HG02588 (cell line): ENCODE measurements around the gene ATPAF1.
"Not testable (repeated sequence)": the region's sequence is repeated elsewhere in the genome, so short reads cannot be mapped to it uniquely, and the experiment has no call there.

Source experiments
- ATAC-seq: cut with Tn5 transposase; IDR thresholded peaks from one replicate; pipeline ENCODE4 v1.9.1; 2021; ENCODE audit warnings: mild to moderate bottlenecking, moderate library complexity; ENCODE audit not compliant: unreplicated experiment

The ATPAF1 gene

GRCh38 chr1:46667782-46668760 lies at the start of gene ATPAF1:
TSS of gene ATPAF1 (minus strand) at chr1:46668364. CDS start at chr1:46668322, 42 bp downstream.
- ATAC-seq: peak; percentile 79

DNA sequence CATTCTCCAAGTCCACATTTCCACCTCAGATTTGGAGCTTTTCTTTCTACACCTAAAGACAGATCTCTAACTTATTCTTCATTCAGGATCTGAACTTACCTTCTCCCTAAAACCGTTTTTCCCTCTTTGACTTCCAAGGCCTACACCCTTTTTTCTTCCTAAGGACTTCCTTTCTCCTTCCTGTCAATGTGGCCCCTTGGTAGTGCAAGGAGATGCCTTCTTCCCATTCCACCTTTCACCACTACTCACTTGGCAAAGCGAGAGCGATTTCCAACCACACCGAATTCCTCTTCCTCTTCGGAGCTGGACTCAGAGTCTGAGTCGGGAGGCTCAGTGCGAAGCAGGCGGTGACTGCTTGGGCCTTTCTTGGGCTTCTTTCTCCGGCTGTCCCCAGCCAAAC lies 49.5 kb upstream of the ATPAF1 start:
- ATAC-seq: no peak

DNA sequence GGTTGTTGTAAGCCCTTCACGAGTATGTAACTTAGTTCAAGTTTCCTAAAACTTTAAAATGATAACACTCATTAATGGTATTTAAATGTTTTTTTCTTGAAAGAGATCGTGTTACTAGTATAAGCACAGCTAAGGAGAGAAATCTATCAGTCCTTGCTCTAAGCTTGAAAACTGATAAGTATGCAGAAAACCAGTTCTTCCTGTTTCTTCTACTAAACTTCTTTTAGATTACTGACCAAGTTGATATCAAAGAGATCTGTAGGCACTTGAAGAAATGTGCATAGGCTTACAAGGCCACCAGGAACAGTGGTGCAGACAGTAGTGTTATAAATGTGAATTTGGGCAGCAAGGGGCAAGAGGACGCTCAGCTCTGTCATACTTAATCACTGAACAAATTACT lies 46.8 kb upstream of the ATPAF1 start:
- ATAC-seq: no peak

DNA sequence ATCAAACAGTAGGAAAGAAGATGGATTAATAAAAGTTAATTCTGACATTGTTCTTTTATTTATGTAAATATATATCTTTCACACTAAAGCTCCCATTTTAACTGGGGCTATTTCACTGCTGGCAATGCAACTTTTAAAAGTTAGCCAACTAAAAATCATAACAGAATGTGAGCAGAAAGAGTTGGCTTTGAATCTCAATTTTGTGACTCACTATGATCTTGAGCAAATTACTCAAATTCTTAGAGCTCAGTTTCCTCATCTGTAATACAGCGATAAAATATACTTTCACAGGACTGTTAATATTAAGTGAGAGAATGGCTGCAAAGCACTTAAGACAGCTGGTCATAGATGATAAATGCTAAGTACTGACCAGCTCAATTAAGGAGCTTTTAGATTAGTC lies 40.0 kb upstream of the ATPAF1 start:
- ATAC-seq: no peak

GRCh38 chr1:46705408-46705807 lies 37.2 kb upstream of the ATPAF1 start:
- ATAC-seq: no peak

DNA sequence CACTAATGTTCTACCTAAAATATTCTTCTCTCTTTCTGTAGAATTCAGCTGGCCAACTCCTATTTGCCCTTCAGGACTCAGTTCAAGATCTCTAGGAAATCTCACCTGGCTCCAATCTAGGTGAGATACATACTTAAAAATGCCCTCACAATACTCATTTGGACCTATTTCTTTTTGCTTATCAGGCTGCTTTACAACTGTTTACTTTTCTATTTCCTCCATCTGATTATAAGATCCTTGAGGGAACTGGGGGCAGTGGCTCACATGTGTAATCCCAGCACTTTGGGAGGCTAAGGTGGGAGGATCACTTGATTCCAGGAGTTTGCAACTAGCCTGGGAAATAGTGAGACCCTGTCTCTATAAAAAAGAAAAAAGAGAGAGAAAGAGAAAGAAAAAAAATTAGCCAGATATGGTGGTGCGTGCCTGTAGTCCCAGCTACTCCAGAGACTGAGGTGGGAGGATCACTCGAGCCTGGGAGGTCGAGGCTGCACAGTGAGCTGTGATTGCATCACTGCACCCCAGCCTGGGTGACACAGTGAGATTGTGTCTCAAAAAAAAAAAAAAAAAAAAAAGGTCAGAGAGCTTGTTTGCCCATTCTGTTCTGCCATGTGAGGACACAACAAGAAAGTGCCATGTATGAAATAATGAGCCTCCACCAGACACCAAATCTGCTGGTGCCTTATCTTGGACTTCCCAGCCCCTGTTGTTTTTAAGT lies 35.9 kb upstream of the ATPAF1 start:
- no peak for ATAC-seq

GRCh38 chr1:46699666-46700065 lies 31.5 kb upstream of the ATPAF1 start:
- no peak for ATAC-seq

DNA sequence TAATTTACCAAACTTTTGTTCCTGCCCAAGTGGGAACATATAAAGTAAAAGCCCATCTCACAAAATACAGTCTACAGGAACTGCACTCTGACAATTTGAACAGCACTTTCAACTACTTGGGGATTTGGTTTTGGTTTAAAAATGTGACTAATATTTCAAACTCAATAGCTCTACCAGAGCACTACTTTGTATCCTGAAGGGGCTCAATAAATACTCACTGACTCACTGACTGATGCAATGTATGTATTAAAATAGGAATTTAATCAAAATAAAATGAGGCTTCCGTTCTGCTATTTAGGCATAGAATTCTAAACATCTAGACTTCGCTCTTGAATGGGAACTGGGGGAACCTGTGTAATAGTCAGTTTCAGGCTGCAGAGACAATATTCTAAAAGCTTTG lies 28.9 kb upstream of the ATPAF1 start:
- ATAC-seq: no peak

DNA sequence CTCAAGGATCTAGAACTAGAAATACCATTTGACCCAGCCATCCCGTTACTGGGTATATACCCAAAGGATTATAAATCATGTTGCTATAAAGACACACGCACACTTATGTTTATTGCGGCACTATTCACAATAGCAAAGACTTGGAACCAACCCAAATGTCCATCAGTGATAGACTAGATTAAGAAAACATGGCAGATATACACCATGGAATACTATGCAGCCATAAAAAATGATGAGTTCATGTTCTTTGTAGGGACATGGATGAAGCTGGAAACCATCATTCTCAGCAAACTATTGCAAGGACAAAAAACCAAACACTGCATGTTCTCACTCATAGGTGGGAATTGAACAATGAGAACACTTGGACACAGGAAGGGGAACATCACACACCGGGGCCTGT lies 26.5 kb upstream of the ATPAF1 start:
- not testable (repeated sequence) for ATAC-seq

- ATAC-seq: no peak
Observed at GRCh38 chr1:46692811-46693770, 24.9 kb upstream of the ATPAF1 start.

DNA sequence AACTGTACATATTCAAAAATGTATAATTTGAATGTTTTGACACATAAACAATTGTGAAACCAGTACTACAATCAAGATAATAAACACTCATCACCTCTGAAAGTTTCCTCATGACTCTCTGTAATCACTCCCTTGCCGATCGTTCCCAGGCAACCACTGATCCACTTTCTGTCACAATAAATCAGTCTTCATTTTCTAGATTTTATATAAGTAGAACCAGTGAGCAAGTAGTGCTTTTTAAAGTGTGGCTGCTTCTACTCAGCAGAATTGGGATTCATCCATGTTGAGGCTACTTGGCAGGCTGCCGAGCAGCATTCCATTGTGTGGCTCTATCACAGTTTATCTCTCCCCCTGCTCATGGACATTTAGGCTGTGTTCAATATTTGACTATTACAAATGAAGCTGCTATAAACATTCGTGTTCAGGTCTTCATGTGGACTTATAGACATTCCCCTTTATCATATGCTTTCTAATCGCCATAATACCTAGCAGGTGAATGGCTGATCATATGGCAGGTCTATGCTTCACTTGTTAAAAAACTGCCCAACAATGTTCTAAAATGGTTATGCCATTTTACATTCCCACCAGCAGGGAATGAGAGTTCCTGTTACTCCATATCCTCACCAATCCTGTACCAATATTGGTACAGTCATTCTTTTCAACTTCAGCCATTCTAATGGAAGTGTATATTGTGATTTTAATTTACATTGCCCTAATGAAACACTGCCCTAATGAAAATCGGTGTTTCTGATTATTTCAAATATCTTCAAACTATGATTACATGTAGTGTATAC lies 24.0 kb upstream of the ATPAF1 start:
- ATAC-seq: no peak

DNA sequence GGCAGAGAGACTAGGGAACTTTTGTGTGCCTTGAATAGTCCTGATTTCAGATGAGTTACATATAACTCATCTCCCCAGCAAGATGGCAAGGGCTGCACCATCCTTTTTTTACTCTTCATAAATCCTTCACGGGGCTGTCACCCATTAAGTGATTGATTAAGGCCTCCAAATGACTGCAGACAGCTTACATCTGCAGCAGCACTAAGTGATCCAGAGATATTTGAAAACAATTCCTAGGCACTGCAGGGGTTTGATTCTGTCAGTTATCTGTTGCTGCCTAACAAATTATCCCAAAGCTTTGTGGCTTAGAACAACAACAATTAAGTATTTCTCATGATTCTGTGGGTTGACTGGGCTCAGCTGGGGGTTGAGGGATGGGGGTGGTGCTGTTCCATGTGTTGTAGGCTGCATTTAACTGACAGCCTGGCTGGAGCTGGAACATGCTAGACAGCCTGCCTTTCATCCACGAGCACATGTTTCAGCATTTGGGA lies 22.8 kb upstream of the ATPAF1 start:
- ATAC-seq: no peak

GRCh38 chr1:46689897-46690296 lies 21.7 kb upstream of the ATPAF1 start:
- ATAC-seq: no peak

DNA sequence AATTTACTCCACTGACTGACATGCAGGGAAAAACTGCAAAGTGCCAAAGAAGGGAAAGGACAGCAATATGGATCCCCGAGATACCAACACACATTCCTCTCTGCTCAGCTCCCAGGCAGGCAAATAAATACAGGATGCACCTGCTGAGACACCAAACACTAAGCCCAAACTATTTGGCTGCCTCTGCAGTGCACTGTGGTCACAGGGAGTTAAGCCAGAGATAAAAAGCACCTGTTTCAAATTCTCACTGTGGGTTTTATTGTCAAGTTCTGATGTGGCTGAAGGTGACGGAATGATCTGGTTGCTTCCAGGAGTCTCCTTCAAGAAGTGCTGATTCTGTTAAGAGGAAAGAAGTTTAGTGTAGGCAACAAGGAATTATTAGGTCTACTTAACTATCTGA lies 21.2 kb upstream of the ATPAF1 start:
- ATAC-seq: no peak

DNA sequence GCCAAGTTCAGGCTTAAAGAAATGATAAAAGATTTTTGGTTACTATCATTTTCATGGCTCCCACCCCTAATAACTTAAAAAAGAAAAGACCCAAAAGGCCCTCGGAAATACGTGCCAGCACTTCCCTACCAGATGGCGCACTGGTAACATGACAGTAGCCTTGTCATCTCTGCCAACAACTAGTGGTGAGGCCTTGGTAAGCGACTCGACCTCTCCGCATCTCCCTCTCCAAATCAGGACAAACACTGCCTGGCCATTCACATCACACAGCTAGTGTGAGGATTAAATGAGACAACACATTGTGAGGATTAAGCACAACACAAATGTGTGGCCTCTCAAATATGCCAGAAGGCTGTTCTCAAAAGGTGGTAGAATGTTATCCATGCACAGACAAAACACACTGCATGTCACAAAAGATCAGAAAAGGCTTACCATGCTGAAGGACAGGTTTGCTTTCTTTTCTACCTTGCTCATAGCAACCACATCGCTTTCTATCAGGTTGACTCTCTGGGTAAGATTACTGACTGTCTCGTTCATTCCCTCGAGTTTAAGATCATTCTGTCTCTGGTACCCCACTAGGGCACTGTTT lies 19.9 kb upstream of the ATPAF1 start:
- no peak for ATAC-seq

DNA sequence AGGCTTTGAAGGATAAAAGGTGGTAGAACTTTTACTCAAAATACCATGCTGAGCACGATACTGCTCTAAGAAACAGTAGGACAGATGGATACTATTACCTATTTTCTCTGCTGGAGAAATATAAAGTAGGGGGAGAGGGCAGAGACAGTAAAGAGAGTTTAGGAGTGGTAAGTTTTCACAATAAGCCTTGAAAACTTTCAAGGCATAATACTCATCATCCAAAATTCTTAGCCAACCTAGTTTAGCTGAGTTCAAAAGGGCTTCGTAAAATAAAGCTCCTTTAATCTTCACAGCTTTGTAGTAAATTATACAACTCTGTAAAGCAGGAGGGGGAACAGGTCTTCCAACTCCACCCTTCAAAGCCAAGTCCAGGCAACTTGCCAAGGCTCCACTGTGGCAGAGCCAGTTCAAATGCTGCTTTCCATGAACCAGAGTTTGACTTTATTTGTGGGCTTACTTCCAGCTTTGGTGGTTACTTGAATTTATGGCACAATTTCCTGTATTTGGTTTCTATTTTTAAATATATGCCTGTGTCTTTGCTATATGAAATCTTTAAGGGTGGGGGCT lies 19.0 kb upstream of the ATPAF1 start:
- ATAC-seq: no peak

GRCh38 chr1:46686255-46686654 lies 18.1 kb upstream of the ATPAF1 start:
- no peak for ATAC-seq

GRCh38 chr1:46684670-46685069 lies 16.5 kb upstream of the ATPAF1 start:
- no peak for ATAC-seq

- ATAC-seq: no peak
Observed at GRCh38 chr1:46682064-46682463, 13.9 kb upstream of the ATPAF1 start.
